Measurements from ENCODE around the gene EXT2. TPM values are rescaled to one million over a fixed set of nuclear protein-coding genes. Genes with fewer than 3 reads are reported as not detected.

Gene EXT2
- total RNA-seq, 1 experiment from 2014 or later = 77.0 TPM

- BruUV-seq (replicated peaks) = no TSS peak
- no peak overlapping the region for H3K27ac ChIP-seq (ENCODE audit: low read length)
- intact Hi-C loops (cut with micrococcal nuclease) = no loop called here
Observed at GRCh38 chr11:44243595-44244343, 148.3 kb downstream of the EXT2 start.

DNA sequence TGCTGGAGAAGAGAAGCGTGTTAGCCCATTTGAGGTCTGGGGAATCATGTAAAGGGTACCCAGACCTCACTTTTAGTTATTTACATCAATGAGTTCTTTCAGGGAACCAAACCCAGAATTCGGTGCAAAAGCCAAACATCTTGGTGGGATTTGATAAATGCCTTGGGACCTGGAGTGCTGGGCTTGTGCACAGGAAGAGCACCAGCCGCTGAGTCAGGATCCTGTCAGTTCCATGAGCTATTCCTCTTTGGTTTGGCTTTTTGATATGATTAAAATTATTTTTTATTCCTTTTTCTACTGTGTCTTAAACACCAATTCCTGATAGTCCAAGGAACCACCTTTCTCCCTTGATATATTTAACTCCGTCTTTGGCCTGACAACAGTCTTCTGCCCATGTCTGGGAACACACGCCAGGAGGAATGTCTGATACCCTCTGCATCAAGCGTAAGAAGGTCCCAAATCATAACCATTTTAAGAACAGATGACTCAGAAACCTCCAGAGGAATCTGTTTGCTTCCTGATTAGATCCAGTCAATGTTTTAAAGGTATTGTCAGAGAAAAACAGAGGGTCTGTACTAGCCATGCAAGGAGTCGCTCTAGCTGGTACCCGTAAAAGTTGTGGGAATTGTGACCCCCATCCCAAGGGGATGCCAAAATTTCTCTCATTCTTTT lies 149.3 kb downstream of the EXT2 start:
- no TSS peak for BruUV-seq (replicated peaks)
- H3K36me3 ChIP-seq (ENCODE audit: low read depth, low read length) = no peaks in the 10 kb centered on the region; the same call in 1 of the 2 replicates
- H3K4me2 ChIP-seq (ENCODE audit: low read length) = no peak overlapping the region

More at GRCh38 chr11:44243595-44244343, 148.3 kb downstream of the EXT2 start:
- ATAC-seq (no peak), DNase-seq (no peak)
- ChIA-PET POLR2A (ENCODE audit: unreplicated experiment) (no interaction called here), CTCF (no interaction called here)
- Histone ChIP-seq H3K27me3 (ENCODE audit: low read length) (no peaks in the 10 kb centered on the region), H3K4me3 (ENCODE audit: low read length) (no peak overlapping the region), H3K9me3 (ENCODE audit: low read length) (no peaks in the 10 kb centered on the region), H3K9me2 (replicated peaks; ENCODE audit: low read length) (no peaks in the 10 kb centered on the region), H3F3A (ENCODE audit: low read length, unreplicated experiment) (no peaks in the 10 kb centered on the region), H3K9ac (ENCODE audit: low read length) (no peak overlapping the region), H4K20me1 (ENCODE audit: low read length) (no peaks in the 10 kb centered on the region), H3K79me2 (ENCODE audit: low read length) (no peaks in the 10 kb centered on the region), H3K36me3 (ENCODE audit: low read depth, low read length) (no peaks in the 10 kb centered on the region; the same call in 1 of the 2 replicates), H3K4me1 (ENCODE audit: insufficient read depth, low read length) (peaks cover 4% of the 10 kb centered on the region; the same call in 1 of the 2 replicates), H3K4me2 (ENCODE audit: low read length) (no peak overlapping the region), H2AFZ (ENCODE audit: low read length) (no peak overlapping the region)
- no peak for TF ChIP-seq EZH2phosphoT487 (IDR thresholded peaks at IDR 0.05; ENCODE audit: borderline replicate concordance, low read length)

GRCh38 chr11:44246726-44247125 lies 151.2 kb downstream of the EXT2 start:
- Histone ChIP-seq H3F3A (ENCODE audit: low read length, unreplicated experiment) (no peaks in the 10 kb centered on the region), H4K20me1 (ENCODE audit: low read length) (no peaks in the 10 kb centered on the region), H3K9me2 (replicated peaks; ENCODE audit: low read length) (no peaks in the 10 kb centered on the region), H3K4me2 (ENCODE audit: low read length) (no peak overlapping the region), H2AFZ (ENCODE audit: low read length) (no peak overlapping the region), H3K9ac (ENCODE audit: low read length) (no peak overlapping the region), H3K4me3 (ENCODE audit: low read length) (no peak overlapping the region), H3K27ac (ENCODE audit: low read length) (no peak overlapping the region), H3K9me3 (ENCODE audit: low read length) (no peaks in the 10 kb centered on the region), H3K4me1 (ENCODE audit: insufficient read depth, low read length) (peaks cover 4% of the 10 kb centered on the region; the same call in 1 of the 2 replicates), H3K79me2 (ENCODE audit: low read length) (no peaks in the 10 kb centered on the region), H3K36me3 (ENCODE audit: low read depth, low read length) (no peaks in the 10 kb centered on the region; the same call in none of the 2 replicates), H3K27me3 (ENCODE audit: low read length) (no peaks in the 10 kb centered on the region)
- intact Hi-C loops (cut with micrococcal nuclease) = no loop called here
- ATAC-seq (no peak), DNase-seq (no peak)
- ChIA-PET CTCF (interaction anchor here (0.6 kb wide), 1 partner anchor 101 kb away, joined by 3 read pairs; no protein-coding TSS in a partner anchor), POLR2A (ENCODE audit: unreplicated experiment) (no interaction called here)
- no peak for TF ChIP-seq EZH2phosphoT487 (IDR thresholded peaks at IDR 0.05; ENCODE audit: borderline replicate concordance, low read length)
- TF ChIP-seq CTCF (conservative IDR thresholded peaks at IDR 0.05; ENCODE audit: low read depth, low read length) = no peak
- no peak for TF ChIP-seq EZH2 (IDR thresholded peaks at IDR 0.05; ENCODE audit: low read length, unreplicated experiment)
- BruUV-seq (replicated peaks) = no TSS peak

More for the DNA sequence above, 149.3 kb downstream of the EXT2 start:
- DNase-seq = no peak
- H3K79me2 ChIP-seq (ENCODE audit: low read length) = no peaks in the 10 kb centered on the region
- intact Hi-C loops (cut with micrococcal nuclease) = no loop called here
- POLR2A ChIA-PET (ENCODE audit: unreplicated experiment) = no interaction called here
- H3K27ac ChIP-seq (ENCODE audit: low read length) = no peak overlapping the region
- H3K9me3 ChIP-seq (ENCODE audit: low read length) = no peaks in the 10 kb centered on the region
- no peaks in the 10 kb centered on the region for H3K9me2 ChIP-seq (replicated peaks; ENCODE audit: low read length)
- H2AFZ ChIP-seq (ENCODE audit: low read length) = no peak overlapping the region
- H4K20me1 ChIP-seq (ENCODE audit: low read length) = no peaks in the 10 kb centered on the region
- no peak overlapping the region for H3K4me3 ChIP-seq (ENCODE audit: low read length)
- H3F3A ChIP-seq (ENCODE audit: low read length, unreplicated experiment) = no peaks in the 10 kb centered on the region
- ATAC-seq = no peak
- CTCF ChIA-PET = no interaction called here
- no peak overlapping the region for H3K9ac ChIP-seq (ENCODE audit: low read length)
- no peaks in the 10 kb centered on the region for H3K27me3 ChIP-seq (ENCODE audit: low read length)
- peaks cover 4% of the 10 kb centered on the region; the same call in 1 of the 2 replicates for H3K4me1 ChIP-seq (ENCODE audit: insufficient read depth, low read length)
- no peak for TF ChIP-seq CTCF (conservative IDR thresholded peaks at IDR 0.05; ENCODE audit: low read depth, low read length)
- TF ChIP-seq EZH2phosphoT487 (IDR thresholded peaks at IDR 0.05; ENCODE audit: borderline replicate concordance, low read length) = no peak
- TF ChIP-seq EZH2 (IDR thresholded peaks at IDR 0.05; ENCODE audit: low read length, unreplicated experiment) = no peak
